GM12875 (cell line): ENCODE data around the gene TJAP1.
"Not testable (repeated sequence)": the region's sequence is repeated elsewhere in the genome, so short reads cannot be mapped to it uniquely, and the experiment has no call there.

ENCODE experiments used
- H3K4me3 ChIP-seq: one replicate; pipeline ENCODE4 v1.5.1; 2011; ENCODE audit warnings: low read depth, low read length, control low read depth
- TF ChIP-seq, protein P1 (sequence below): IDR thresholded peaks from 2 replicates; pipeline ENCODE4 v1.5.1; 2011; ENCODE audit warnings: low read depth, mild to moderate bottlenecking, control low read depth, inconsistent platforms, low read length, moderate library complexity, borderline replicate concordance; ENCODE audit not compliant: insufficient read depth

The TJAP1 gene

GRCh38 chr6:43459535-43459934, 17.8 kb upstream of the TJAP1 start:
- H3K4me3 ChIP-seq, result no peak overlapping the region
- TF ChIP-seq, protein P1, sequence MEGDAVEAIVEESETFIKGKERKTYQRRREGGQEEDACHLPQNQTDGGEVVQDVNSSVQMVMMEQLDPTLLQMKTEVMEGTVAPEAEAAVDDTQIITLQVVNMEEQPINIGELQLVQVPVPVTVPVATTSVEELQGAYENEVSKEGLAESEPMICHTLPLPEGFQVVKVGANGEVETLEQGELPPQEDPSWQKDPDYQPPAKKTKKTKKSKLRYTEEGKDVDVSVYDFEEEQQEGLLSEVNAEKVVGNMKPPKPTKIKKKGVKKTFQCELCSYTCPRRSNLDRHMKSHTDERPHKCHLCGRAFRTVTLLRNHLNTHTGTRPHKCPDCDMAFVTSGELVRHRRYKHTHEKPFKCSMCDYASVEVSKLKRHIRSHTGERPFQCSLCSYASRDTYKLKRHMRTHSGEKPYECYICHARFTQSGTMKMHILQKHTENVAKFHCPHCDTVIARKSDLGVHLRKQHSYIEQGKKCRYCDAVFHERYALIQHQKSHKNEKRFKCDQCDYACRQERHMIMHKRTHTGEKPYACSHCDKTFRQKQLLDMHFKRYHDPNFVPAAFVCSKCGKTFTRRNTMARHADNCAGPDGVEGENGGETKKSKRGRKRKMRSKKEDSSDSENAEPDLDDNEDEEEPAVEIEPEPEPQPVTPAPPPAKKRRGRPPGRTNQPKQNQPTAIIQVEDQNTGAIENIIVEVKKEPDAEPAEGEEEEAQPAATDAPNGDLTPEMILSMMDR, result no peak

- no peak overlapping the region for H3K4me3 ChIP-seq
- TF ChIP-seq, protein P1, result no peak
Measured at GRCh38 chr6:43460032-43460431, 17.3 kb upstream of the TJAP1 start.

GRCh38 chr6:43461936-43462335, 15.4 kb upstream of the TJAP1 start:
- TF ChIP-seq, protein P1, result no peak

DNA sequence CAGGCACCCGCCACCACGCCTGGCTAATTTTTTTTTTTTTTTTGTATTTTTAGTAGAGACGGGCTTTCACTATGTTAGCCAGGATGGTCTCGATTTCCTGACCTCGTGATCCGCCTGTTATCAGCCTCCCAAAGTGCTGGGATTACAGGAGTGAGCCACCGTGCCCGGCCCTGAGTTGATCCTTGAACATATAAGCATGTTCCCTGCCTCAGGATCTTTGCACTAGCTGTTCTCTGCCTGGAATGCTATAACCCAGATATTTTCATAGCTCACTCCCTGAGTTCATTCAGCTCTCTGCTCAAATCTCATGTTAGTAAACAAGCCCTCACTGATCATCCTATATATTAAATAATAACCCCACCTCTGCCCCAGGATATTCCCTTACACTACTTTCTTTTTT, 13.0 kb upstream of the TJAP1 start:
- no peak overlapping the region for H3K4me3 ChIP-seq
- TF ChIP-seq, protein P1, result no peak

More at GRCh38 chr6:43461936-43462335, 15.4 kb upstream of the TJAP1 start:
- H3K4me3 ChIP-seq, result no peak overlapping the region

GRCh38 chr6:43465948-43466347, 11.4 kb upstream of the TJAP1 start:
- no peak overlapping the region for H3K4me3 ChIP-seq
- TF ChIP-seq, protein P1, result no peak

GRCh38 chr6:43467265-43467664, 10.1 kb upstream of the TJAP1 start:
- H3K4me3 ChIP-seq, result not testable (repeated sequence)

GRCh38 chr6:43467752-43468151, 9.6 kb upstream of the TJAP1 start:
- H3K4me3 ChIP-seq, result no peak overlapping the region
- TF ChIP-seq, protein P1, result no peak

- TF ChIP-seq, protein P1, result no peak
- no peak overlapping the region for H3K4me3 ChIP-seq
Measured at GRCh38 chr6:43468240-43468639, 9.1 kb upstream of the TJAP1 start.
